IMR-90 (cell line): ENCODE measurements around the gene ELL. TPM values are rescaled to one million over a fixed set of nuclear protein-coding genes. Genes with fewer than 3 reads are reported as not detected.

Experiments used
- ATAC-seq: fragments of 200-7000 bp; cut with Tn5 transposase; 2 replicates; pipeline ENCODE4 v1.9.1; 2020; ENCODE audit warnings: low read depth, mild to moderate bottlenecking, moderate library complexity
- BruUV-seq: library from RNA; stranded (reverse); fragments of 400-500 nt; replicated peaks from 2 replicates; lab custom pipeline; 2021; lab: Mats Ljungman, UMichigan
- CTCF ChIA-PET: fragments of 300-600 bp; formaldehyde crosslinking; extraction: SDS; loops from one replicate; lab custom pipeline; 2021; ENCODE audit warnings: antibody characterized with exemption; lab: Yijun Ruan, JAX
- POLR2A ChIA-PET: fragments of 300-600 bp; sonication (Branson Sonifier 250); formaldehyde crosslinking; loops from one replicate; lab custom pipeline; 2022; ENCODE audit warnings: antibody characterized with exemption; ENCODE audit not compliant: unreplicated experiment; lab: Charles Lee
- DNase-seq: peaks from one replicate; pipeline ENCODE4 v3.0.0; 2013
- H2AFZ ChIP-seq: replicated peaks from 2 replicates; pipeline ENCODE3; 2013; ENCODE audit warnings: low read length, mild to moderate bottlenecking; ENCODE audit not compliant: poor library complexity
- H2AK5ac ChIP-seq: 2 replicates; pipeline ENCODE4 v1.6.1; 2013; ENCODE audit warnings: low read depth, low read length, inconsistent platforms
- H2AK9ac ChIP-seq: replicated peaks from 2 replicates; pipeline ENCODE3; 2013; ENCODE audit warnings: mild to moderate bottlenecking, low read depth, low read length, moderate library complexity; ENCODE audit not compliant: poor library complexity
- H2BK120ac ChIP-seq: 2 replicates; pipeline ENCODE4 v1.6.1; 2013; ENCODE audit warnings: low read depth, low read length, inconsistent platforms
- H2BK15ac ChIP-seq: 3 replicates; pipeline ENCODE4 v1.6.1; 2013; ENCODE audit warnings: low read depth, low read length, inconsistent platforms
- H2BK20ac ChIP-seq: 2 replicates; pipeline ENCODE4 v1.6.1; 2013; ENCODE audit warnings: low read depth, mild to moderate bottlenecking, inconsistent platforms, low read length, moderate library complexity
- H2BK5ac ChIP-seq: 2 replicates; pipeline ENCODE4 v1.6.1; 2013; ENCODE audit warnings: mild to moderate bottlenecking, low read depth, low read length, inconsistent platforms; ENCODE audit not compliant: poor library complexity, severe bottlenecking
- H3K14ac ChIP-seq: replicated peaks from 2 replicates; pipeline ENCODE4 v1.6.1; 2013; ENCODE audit warnings: low read depth, low read length, inconsistent platforms
- H3K18ac ChIP-seq: 2 replicates; pipeline ENCODE4 v1.6.1; 2013; ENCODE audit warnings: low read depth, low read length, control low read depth
- H3K23ac ChIP-seq: 2 replicates; pipeline ENCODE4 v1.6.1; 2013; ENCODE audit warnings: low read depth, low read length, inconsistent platforms
- H3K27ac ChIP-seq: 2 replicates; pipeline ENCODE4 v1.5.1; 2013; ENCODE audit warnings: mild to moderate bottlenecking, control low read depth, low read length; ENCODE audit not compliant: insufficient read depth
- H3K27me3 ChIP-seq: 2 replicates; pipeline ENCODE4 v1.6.1; 2013; ENCODE audit warnings: low read length; ENCODE audit not compliant: control insufficient read depth, insufficient read depth
- H3K36me3 ChIP-seq: 2 replicates; pipeline ENCODE4 v1.6.1; 2013; ENCODE audit warnings: low read length, mixed read lengths; ENCODE audit not compliant: control insufficient read depth, insufficient read depth
- H3K4ac ChIP-seq: 2 replicates; pipeline ENCODE4 v1.6.1; 2013; ENCODE audit warnings: low read depth, low read length, inconsistent platforms
- H3K4me1 ChIP-seq: 2 replicates; pipeline ENCODE4 v1.6.1; 2013; ENCODE audit warnings: low read length, mixed read lengths; ENCODE audit not compliant: control insufficient read depth, insufficient read depth
- H3K4me2 ChIP-seq: 2 replicates; pipeline ENCODE4 v1.6.1; 2013; ENCODE audit warnings: low read depth, mild to moderate bottlenecking, control low read depth, low read length, moderate library complexity
- H3K4me3 ChIP-seq: 2 replicates; pipeline ENCODE4 v1.5.1; 2013; ENCODE audit warnings: low read depth, mild to moderate bottlenecking, control low read depth, low read length, moderate library complexity; ENCODE audit not compliant: insufficient read depth
- H3K56ac ChIP-seq: 2 replicates; pipeline ENCODE4 v1.6.1; 2013; ENCODE audit warnings: low read length, inconsistent platforms; ENCODE audit not compliant: insufficient read depth; ENCODE audit errors: extremely low read depth
- H3K79me1 ChIP-seq, 2 experiments: 2 replicates each; pipeline ENCODE4 v1.6.1; 2013; ENCODE audit warnings: low read length in 2 of 2, inconsistent platforms in 1 of 2, low read depth in 1 of 2
- H3K9ac ChIP-seq: 2 replicates; pipeline ENCODE4 v1.6.1; 2013; ENCODE audit warnings: low read depth, low read length, control low read depth
- H3K9me1 ChIP-seq: 2 replicates; pipeline ENCODE4 v1.6.1; 2013; ENCODE audit warnings: low read length, inconsistent platforms; ENCODE audit not compliant: insufficient read depth
- H3K9me3 ChIP-seq: 2 replicates; pipeline ENCODE4 v1.6.1; 2013; ENCODE audit warnings: low read length; ENCODE audit not compliant: control insufficient read depth, insufficient read depth
- H4K20me1 ChIP-seq: 2 replicates; pipeline ENCODE4 v1.6.1; 2013; ENCODE audit warnings: low read length, inconsistent platforms; ENCODE audit not compliant: insufficient read depth
- H4K5ac ChIP-seq: 2 replicates; pipeline ENCODE4 v1.6.1; 2013; ENCODE audit warnings: mild to moderate bottlenecking, low read depth, low read length, control low read depth
- H4K8ac ChIP-seq, 2 experiments: 2 replicates each; pipeline ENCODE4 v1.6.1; 2013; ENCODE audit warnings: low read depth in 2 of 2, low read length in 2 of 2, control low read depth in 1 of 2, inconsistent platforms in 1 of 2
- H4K91ac ChIP-seq: 2 replicates; pipeline ENCODE4 v1.6.1; 2013; ENCODE audit warnings: low read depth, low read length, inconsistent platforms; ENCODE audit not compliant: insufficient read depth
- MXI1 ChIP-seq: IDR thresholded peaks from 2 replicates; pipeline ENCODE4 v1.6.1; 2012; ENCODE audit warnings: low read depth, mild to moderate bottlenecking, low read length, moderate library complexity, borderline replicate concordance
- WGBS, 2 experiments: methylation state at CpG; one replicate each; pipeline versions ENCODE4 v1.1.5 to v1.1.7; 2013; ENCODE audit warnings: missing lambda C conversion rate in 2 of 2; ENCODE audit not compliant: insufficient read length in 1 of 2; ENCODE audit errors: extremely low coverage in 2 of 2; 5-methylcytosine and 5-hydroxymethylcytosine counted together
- dilution Hi-C: fragments of 300-500 bp; cut with HindIII; formaldehyde crosslinking; loops from one replicate; pipeline ENCODE4 v1.14.3; 2018; ENCODE audit warnings: low sequenced_read_pairs; ENCODE audit not compliant: unreplicated experiment
- in situ Hi-C: fragments of 300-500 bp; cut with MboI; formaldehyde crosslinking; loops from 3 replicates; pipeline ENCODE4 v1.14.3; 2019; ENCODE audit warnings: low sequenced_read_pairs, inconsistent platforms, mixed read lengths
- intact Hi-C: fragments of 100-400 bp; cut with micrococcal nuclease; formaldehyde crosslinking; loops from 2 replicates; pipeline ENCODE4 v1.10.0; 2022
- polyA plus RNA-seq, 3 experiments: library from polyadenylated mRNA; depleted of rRNA; stranded (reverse); fragments of >200 nt; gene quantifications; 2 replicates each; pipeline ENCODE4 v1.2.3, GENCODE V29; 2012; ENCODE audit warnings: low replicate concordance in 1 of 3
- total RNA-seq: library from RNA; depleted of rRNA; stranded (reverse); fragments of >200 nt; gene quantifications from 2 replicates; pipeline ENCODE4 v1.2.3, GENCODE V29; 2012

Gene ELL
- total and polyA plus RNA-seq, 2 of the 4 experiments (the other 2 are of a cell fraction) = 6.3 to 13.1 TPM

DNA sequence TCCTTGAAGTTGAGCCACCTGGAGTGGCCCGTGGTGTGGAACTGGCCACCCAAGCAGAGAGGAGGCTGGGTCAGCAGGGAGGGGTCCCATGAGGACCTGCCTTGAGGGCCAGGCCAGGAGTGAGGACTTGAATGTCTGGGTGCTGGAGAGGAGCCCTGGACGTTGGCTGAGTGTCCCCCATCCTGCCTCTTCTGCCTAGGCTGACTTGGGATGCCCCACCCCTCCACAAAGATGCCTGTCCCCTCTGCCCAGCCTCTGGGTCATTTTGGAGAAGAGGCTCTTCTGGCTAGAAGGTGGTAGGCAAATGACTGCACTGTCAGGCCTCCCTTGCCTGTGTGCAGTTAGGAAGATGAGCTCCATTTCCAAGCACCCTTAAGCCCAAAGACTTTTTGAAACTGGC, 100.9 kb downstream of the ELL start:
- peaks cover 23% of the 10 kb centered on the region for H3K9me1 ChIP-seq
- no peak for ATAC-seq
- DNase-seq = no peak
- H4K5ac ChIP-seq = no peak overlapping the region
- H2BK15ac ChIP-seq = no peak overlapping the region
- peak overlapping the region; percentile 32; the same call in 1 of the 2 replicates for H3K4me2 ChIP-seq
- H4K8ac ChIP-seq = no peak overlapping the region; a peak in 1 of 4 replicates
- no peaks in the 10 kb centered on the region for H3K27me3 ChIP-seq
- no peak overlapping the region for H3K4me3 ChIP-seq
- H3K9me3 ChIP-seq = no peaks in the 10 kb centered on the region
- peak overlapping the region; percentile 3 for H3K4ac ChIP-seq
- no peak overlapping the region for H3K18ac ChIP-seq
- no peak overlapping the region; the same call in 1 of the 2 replicates for H3K9ac ChIP-seq
- WGBS, 2 experiments = no CpG with 5 or more reads among the region's 2 CpGs
- H3K36me3 ChIP-seq = no peaks in the 10 kb centered on the region
- H2AFZ ChIP-seq = peak overlapping the region; percentile 0
- in situ Hi-C loops = no loop called here
- no peak overlapping the region for H2BK5ac ChIP-seq
- ChIA-PET CTCF (interaction anchor here (0.6 kb wide), 1 partner anchor 56 kb away, joined by 3 read pairs; no protein-coding TSS in a partner anchor), POLR2A (interaction anchor here (0.6 to 1.2 kb wide), 2 partner anchors 9 to 99 kb away, joined by 3 read pairs; no protein-coding TSS in a partner anchor)
- peaks cover 52% of the 10 kb centered on the region for H4K20me1 ChIP-seq
- H3K14ac ChIP-seq = 0 out of 2 replicates have a peak overlapping the region, but pooled peaks have one; percentile 41
- no peak overlapping the region for H2BK120ac ChIP-seq
- H3K4me1 ChIP-seq = peaks cover 30% of the 10 kb centered on the region
- peak overlapping the region; percentile 4 for H2AK9ac ChIP-seq
- intact Hi-C loops = no loop called here
- no peak overlapping the region for H2BK20ac ChIP-seq
- dilution Hi-C loops = no loop called here
- BruUV-seq = no TSS peak
- peaks cover 4 to 68% of the 10 kb centered on the region in 2 experiments for H3K79me1 ChIP-seq
- no peak overlapping the region for H3K27ac ChIP-seq
- no peak overlapping the region for H4K91ac ChIP-seq
- H3K23ac ChIP-seq = peak overlapping the region; percentile 57
- H2AK5ac ChIP-seq = peak overlapping the region; percentile 56
- no peak overlapping the region for H3K56ac ChIP-seq
- TF ChIP-seq MXI1 = no peak
